ENCODE results near the gene SIRPD.

SIRPD gene

GRCh38 chr20:1494436-1494835 is 63.1 kb downstream of the SIRPD start:
- no peak for DNase-seq (ENCODE audit: low read depth, low spot score)

DNA sequence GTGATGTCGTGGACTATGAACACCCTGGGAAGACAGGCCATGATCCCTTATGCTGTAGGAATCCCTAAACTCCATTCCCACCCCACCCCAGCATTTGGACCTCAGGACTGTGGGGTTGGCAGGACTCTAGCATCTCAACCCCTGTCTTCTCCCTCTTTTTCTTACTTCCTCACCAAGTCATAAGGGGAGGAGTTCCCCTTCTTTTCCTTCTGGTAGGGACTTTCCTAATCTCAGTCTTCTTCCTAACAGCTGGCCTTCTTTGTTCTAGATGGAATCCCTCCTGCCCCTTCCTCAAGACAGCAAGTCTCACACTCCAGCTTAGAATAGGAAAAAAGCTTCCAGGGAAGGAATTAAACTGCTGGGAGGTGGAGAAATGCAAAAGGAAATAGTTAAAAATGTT is 64.0 kb downstream of the SIRPD start:
- DNase-seq (ENCODE audit: low read depth, low spot score), result no peak

DNA sequence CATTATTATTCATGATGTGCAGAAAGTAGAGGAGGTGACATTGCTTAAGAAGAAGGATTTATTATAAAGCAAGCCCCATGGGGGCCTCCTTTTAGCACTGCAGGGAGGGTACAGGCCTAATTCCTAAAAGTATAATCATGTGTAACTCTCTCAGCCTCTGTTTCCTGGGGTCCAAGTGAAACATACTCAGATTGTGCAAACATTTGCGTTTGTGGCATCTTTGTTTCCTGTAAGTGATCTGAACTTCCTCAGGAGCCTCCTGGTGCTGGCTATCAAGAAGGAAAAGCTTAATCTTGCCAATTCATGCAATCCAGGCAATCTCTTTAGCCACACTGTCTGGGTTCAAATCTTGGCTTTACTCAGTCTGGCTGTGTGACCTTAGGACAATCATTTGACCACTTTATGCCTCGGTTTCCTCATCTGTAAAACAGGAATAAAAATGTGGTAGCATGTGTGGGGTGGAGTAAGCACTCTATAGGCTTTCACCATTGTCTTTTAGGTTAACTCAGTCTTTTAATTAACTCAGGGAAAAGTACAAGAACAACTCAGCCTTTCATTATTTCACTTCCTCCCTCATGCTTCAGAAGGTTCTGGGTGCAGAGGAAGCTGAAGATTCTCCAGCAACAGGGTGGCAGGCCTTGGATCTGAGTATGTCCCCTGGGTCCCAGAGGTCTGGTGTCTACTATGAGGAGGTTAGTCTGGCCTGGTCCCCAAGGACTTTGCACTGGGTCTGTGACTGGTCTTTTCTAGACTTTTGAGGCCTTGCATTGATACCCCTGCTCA is 65.5 kb downstream of the SIRPD start:
- no peak for DNase-seq (ENCODE audit: low read depth, low spot score)

GRCh38 chr20:1491281-1491840 is 66.1 kb downstream of the SIRPD start, which contains the start of gene SIRPB2:
Gene SIRPB2 (minus strand): TSS chr20:1491420. CDS start chr20:1491359, 61 bp downstream.
- no peak for DNase-seq (ENCODE audit: low read depth, low spot score)

GRCh38 chr20:1490643-1491195 is 66.8 kb downstream of the SIRPD start:
- no peak for DNase-seq (ENCODE audit: low read depth, low spot score)

- no peak for DNase-seq (ENCODE audit: low read depth, low spot score)
These were observed 67.6 kb downstream of the SIRPD start for GRCh38 chr20:1489764-1490436.

- DNase-seq (ENCODE audit: low read depth, low spot score), result no peak
These were observed 68.2 kb downstream of the SIRPD start for GRCh38 chr20:1489325-1489724.

DNA sequence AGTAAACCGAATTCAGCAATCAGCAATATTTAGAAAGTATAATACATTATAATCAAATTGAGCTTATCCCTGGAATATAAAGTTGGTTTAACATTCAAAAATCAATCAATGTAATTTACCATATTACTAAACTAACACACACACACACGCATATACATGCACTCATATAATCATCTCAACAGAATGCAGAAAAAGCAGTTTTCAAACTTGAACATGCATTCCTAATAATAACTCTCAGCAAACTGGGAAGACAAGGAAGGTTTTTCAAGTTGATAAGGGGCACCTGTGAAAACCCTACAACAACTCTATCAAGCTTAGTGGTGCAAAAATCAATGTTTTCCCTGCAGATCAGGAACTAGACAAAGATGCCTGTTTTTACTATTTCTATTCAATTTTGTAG is 70.9 kb downstream of the SIRPD start:
- DNase-seq (ENCODE audit: low read depth, low spot score), result no peak

GRCh38 chr20:1484438-1485116 is 72.9 kb downstream of the SIRPD start:
- DNase-seq (ENCODE audit: low read depth, low spot score), result no peak
